Activated T-helper 1 cell treated with Interleukin-2 at 50 U/mL for 16 hours (primary cell): ENCODE results near the gene PLA2G4E.

ENCODE experiments used
- DNase-seq: peaks from one replicate; pipeline ENCODE4 v3.0.0-alpha.2; 2020; ENCODE audit warnings: low read depth

Gene PLA2G4E

DNA sequence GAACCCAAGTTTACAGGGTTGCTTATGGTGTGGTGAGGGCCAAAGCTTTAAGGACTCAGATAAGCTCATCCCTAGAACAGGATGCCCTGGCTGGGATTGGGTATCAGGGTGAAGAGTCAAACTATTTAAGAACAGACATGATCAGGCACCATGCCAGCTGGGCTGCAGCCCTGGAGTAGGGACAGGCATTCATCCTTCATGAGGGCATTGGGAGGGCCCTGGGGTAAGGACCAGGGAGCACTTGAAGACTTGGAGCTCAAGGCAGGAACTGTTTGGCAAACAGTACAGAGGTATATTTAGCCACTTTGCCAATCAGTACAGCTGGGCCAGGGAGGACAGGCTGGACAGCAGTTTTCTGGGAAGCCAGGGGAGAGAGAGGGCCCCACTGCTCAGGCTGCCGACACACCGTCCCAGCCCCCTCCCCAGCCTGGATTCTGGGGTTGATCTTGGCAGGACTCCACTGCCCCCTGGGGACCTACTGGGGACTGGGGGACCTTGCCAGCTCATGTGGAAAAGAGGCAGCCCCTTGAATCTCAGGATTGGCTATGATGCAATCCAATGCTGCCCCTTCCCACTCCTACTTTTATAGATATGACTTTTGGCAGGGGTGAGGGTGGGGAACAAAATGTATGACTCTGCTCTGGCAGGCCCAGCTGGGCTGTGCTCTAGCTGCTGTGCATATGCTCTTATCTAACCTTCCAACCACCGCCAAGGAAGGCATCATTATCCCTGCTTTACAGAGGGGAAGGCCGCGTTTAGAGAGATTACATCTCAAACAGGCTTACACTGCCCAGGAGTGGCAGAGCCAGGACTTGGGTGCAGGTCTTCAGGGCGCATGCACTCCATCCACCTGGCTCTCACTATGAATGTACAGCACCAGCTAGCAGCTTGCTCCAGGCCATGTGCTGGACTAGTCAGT is 2.3 kb downstream of the PLA2G4E start:
- no peak for DNase-seq

GRCh38 chr15:42016971-42017370 is 3.9 kb downstream of the PLA2G4E start:
- DNase-seq: no peak

DNA sequence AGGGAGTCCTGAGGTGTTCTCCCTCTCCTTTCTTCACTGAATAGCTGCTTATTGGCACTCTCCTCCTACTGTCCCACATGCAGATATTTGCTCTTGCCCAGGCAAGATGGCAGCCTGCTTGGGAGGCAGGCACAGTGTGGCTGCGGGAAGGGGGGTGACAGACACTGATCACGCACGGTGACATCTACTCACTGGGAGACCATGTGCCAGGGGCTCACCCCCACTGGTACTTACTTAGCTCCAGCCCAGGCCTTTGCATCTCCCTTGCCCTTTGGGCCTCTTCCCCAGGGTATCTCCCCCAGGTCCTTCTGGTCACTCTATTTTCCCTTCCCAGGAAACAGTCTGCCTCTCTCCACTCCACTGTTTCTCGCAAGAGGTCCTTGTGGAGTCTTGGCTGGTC is 6.4 kb downstream of the PLA2G4E start:
- no peak for DNase-seq

GRCh38 chr15:42012928-42013482 is 7.8 kb downstream of the PLA2G4E start:
- DNase-seq: no peak

DNA sequence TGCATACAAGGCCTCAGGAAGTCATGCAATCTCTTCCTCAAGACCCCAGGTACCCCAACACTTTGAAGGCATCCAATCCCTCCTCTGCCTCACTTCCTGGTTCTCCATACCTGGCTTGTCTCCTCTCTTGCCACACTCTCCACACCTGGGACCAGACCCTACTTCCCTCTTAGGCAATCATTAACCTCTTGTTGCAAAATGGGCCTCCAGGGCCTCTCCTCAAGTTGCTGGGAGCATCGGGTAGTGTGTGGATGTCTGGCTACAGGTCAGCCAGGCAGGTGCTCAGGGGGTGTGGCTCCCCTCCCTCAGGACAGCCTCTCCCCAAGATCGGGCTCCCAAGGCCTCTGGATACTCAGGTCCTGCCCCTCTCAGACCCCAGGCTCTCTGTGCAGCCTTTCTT is 8.6 kb downstream of the PLA2G4E start:
- DNase-seq: no peak

GRCh38 chr15:42011074-42011473 is 9.8 kb downstream of the PLA2G4E start:
- DNase-seq: no peak

DNA sequence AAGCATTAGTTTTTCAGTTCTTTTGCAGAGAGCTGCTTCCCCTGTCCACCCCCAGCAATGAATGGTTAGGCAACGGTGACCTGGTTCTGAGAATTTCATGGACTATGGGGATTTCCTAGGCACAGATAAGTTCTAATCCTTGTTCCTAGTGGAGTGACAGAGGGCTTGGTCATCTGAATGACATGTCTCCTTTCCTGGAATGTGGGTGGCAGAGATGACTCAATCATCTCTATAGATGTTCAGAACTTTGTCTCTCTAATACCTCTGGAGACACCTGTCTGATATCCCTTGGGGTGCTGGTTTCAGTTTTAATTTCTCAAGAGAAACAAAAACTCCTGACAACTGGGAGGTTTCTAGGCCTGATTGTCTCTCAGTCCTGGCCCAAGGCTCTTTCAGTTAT is 10.4 kb downstream of the PLA2G4E start:
- DNase-seq: no peak

- DNase-seq: no peak
Observed at GRCh38 chr15:42009474-42009873, 11.4 kb downstream of the PLA2G4E start.

- no peak for DNase-seq
Observed at GRCh38 chr15:42009022-42009421, 11.8 kb downstream of the PLA2G4E start.

DNA sequence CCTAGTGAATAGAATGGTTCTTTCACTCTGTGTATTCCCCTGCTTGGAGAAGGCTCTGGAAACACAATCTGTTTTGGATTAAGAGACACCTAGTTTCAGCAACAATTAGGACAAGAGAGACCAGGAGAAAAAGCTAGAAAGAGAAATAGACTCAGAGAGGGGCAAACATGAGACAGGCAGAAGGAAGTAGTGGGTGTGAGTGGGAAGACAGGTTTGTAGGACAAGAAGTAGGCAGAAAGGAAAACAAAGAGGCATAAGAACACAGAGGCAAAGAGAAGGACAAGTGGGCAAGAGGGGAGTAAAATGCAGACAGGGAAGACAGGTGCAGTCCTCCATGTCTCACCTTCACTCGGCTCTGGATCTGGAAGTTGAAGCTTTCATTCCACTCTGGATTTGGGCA is 13.5 kb downstream of the PLA2G4E start:
- DNase-seq: no peak

GRCh38 chr15:42002333-42002732 is 18.5 kb downstream of the PLA2G4E start:
- no peak for DNase-seq

DNA sequence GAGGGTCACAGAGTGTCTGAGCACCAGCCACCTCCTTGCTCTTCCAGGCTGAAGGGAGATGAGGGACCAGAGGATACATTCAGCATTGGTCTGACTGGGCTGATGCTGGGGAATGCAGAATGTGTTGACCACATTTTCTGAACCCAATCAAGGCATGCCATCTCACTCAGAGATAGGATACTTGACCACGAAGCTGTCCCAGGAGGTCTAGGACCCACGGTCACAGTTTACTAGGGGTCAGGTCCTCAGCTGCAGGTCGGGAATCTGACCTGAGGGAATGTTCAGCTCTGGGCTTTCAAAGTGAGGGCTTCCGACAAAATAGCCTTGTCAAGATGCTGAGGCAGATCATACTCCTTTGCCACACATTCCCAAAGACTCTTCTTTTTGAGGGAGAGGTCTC is 19.6 kb downstream of the PLA2G4E start:
- DNase-seq: no peak

GRCh38 chr15:41999290-42000285 is 21.3 kb downstream of the PLA2G4E start:
- no peak for DNase-seq

DNA sequence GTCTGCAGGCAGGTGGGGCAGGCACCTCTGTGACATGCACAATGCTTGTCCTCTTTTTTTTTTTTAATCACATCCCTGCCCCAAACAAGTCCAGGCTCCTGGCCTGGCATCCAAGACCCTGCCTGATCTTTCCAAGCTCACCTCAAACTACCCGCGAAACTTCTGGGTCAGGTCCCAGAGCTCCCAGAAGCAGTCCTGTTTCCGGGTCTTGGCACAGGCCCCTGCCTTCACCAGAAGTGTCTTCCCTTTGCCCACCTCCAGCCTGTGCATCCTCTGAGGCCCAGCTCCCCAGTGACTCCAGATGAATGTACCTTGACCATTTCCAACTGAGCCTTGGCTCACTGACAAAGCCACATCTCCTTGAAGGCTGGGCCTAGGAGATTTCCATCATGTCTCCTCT is 23.0 kb downstream of the PLA2G4E start:
- no peak for DNase-seq

DNA sequence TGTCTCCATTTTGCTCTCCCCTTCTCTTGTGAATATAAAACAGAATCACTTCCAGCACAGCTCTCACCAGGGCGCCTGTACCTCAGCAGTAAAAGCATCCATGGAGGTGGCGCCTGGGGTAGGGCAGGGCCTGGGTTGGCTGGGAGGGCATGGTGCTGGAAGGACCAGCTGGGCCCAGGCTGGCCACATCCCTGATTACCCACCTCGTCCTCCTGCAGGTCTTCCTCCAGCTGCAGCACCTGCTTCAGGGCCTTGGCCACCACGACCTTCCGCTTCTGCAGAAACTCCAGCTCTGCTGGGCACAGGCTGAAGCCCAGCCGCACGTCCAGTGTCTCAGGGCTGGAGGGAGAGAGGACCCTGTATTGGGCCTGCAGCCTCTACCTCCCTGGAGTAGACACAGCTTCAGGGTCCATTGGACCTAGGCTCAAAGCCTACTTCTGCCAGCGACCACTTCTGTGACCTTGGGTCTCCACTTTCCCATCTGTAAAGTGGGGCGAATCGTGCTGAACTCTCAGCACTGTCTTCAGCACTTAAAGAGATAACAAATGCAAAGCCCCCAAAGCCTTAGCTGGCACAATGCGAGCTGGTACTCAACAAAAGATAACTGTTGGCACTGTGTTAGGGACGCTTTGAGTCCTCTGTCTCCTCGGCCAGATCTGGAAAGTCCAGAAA is 23.8 kb downstream of the PLA2G4E start:
- no peak for DNase-seq

- no peak for DNase-seq
Observed at GRCh38 chr15:41996376-41996775, 24.5 kb downstream of the PLA2G4E start.

- no peak for DNase-seq
Observed at GRCh38 chr15:41995476-41995855, 25.4 kb downstream of the PLA2G4E start.

DNA sequence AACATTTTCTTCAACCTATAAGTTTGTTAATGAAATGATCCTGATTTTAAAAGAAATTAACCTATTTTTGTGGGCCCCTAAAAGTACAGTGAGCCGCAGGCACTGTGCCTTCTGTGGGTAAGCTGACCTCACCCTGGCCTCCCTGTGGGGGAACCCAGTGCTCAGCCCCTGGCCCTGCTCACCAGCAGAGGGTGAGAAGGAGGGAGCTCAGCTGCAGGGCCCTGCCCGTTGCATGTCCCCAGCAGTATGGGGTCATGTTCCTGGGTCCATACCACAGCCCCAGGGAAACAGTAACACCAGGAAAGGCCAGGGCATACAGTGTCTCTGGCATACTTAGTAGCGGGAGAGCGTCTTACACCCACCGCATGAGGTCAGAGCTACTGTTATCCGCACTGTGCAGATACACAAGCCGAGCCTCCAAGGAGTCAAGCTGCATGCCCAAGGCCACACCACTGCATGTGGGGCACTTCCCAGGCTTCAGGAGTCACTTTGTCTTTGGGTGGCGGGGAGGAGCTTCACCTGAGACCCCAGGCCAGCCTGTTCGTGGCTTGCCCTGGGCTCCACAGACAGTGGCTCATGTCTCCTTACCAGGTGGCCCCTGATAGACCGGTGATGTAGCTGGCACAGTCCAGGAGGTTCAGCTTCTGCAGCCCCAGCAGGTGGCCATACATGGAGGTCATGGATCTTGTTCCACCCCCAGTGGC is 25.9 kb downstream of the PLA2G4E start:
- DNase-seq: no peak

DNA sequence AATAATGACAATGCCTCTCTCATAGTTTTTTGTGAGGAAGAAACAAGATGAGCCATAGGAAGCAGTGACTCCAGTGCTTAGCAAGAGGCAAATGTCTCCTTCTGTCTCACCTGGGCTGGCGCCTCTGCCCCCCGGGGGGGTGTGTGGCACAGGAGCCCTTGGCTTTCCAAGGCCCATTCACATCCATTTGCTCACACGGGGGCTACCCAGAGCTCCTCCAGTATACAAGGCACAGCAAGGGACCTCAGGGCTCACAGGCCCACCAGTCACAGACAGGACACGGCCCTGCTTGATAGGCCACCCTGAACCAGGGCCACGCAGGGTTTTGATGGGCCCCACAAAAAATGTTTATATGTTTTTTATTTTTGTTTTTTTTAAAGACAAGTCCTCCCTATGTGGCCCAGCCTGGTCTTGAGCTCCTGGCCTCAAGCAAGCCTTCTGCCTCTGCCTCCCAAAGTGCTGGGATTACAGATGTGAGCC is 26.6 kb downstream of the PLA2G4E start:
- DNase-seq: no peak

GRCh38 chr15:41993472-41994170 is 27.2 kb downstream of the PLA2G4E start:
- no peak for DNase-seq

DNA sequence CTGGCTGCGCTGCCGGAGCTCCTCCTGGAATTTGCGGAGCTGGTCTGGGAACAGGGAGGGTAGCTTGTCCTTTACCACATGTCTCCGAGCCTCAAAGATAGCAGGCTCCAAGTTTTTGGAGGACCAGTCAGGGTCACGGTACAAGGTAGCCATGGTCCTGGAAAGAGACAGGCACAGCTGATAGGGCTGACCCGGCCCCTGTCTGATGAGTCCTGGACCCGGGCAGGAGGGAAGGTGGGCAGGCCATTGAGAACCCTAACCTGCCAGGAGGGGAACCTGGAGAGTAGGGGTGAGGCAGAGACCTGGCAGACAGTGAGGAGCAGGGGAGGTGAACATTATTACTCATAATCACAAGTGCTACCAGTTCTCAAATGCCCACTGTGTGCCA is 28.0 kb downstream of the PLA2G4E start:
- no peak for DNase-seq
